ENCODE data around the gene SMIM33. TPM values are rescaled to one million over a fixed set of nuclear protein-coding genes. Genes with fewer than 3 reads are reported as not detected.
A peak's percentile ranks its signal among the peaks of the same experiment; 100 is the strongest.

SMIM33 gene
- total and polyA plus RNA-seq, 9 of the 15 experiments (the other 6 are each of a cell fraction or from before 2014, with no cell fraction given) = not detected

DNA sequence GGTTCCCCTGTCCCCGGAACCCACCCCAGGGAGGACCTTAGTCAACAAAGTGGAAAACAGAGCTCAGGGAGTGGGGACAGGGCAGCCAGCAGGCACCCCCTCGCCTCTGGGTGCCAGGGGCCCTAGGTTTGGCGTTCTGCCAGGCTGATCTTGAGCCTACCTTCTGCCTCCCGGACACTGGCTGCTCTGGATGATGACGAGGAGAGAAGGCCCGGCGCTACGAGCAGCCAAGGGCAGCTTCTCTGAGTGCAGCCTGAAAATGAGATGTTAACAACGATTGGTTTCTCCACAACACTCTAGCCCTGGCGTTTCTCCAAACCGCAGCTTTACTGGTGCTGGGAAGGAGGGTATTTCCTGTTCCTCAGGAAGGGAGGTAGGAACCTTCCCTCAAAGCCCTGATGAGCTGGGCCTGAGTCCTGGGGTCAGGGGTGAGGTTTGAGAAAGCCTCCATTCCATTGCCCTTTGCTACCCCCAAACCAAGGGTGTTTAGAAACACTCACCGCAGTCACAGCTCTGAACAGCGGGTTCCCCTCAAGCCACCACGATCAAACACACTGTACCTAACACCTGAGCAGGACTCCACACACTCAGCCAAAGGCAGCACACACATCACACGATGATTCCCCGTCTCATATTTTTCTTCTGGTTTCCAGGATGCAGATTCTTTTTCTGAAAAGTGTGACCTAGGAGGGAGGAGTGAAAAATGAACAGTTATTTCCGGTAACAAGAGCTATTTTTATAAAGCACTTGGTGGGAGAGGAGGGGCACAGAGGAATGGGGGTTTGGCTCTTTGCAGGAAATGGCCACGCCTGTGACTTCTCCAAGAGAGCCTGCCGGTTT, 11.5 kb downstream of the SMIM33 start, which contains the start of gene STING1 (continued):
- TF ChIP-seq, protein P1, sequence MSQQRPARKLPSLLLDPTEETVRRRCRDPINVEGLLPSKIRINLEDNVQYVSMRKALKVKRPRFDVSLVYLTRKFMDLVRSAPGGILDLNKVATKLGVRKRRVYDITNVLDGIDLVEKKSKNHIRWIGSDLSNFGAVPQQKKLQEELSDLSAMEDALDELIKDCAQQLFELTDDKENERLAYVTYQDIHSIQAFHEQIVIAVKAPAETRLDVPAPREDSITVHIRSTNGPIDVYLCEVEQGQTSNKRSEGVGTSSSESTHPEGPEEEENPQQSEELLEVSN (IDR thresholded peaks at IDR 0.05; ENCODE audit: borderline replicate concordance in 1 of 2, extremely low read depth in 1 of 2, insufficient read depth in 1 of 2, insufficient read length in 1 of 2, low read depth in 1 of 2, low read length in 1 of 2, poor library complexity in 1 of 2, severe bottlenecking in 1 of 2) = peak in 1 of 2 experiments; percentile 29
- TF ChIP-seq SRF (CRISPR knock-in tag; IDR thresholded peaks at IDR 0.05) (peak in 1 of 2 experiments; percentile 37; a peak in 1 of 4 replicates), SMARCE1 (IDR thresholded peaks at IDR 0.05) (0 out of 2 replicates have a peak, but pooled peaks have one; percentile 23), ZNF217 (CRISPR knock-in tag; IDR thresholded peaks at IDR 0.05) (no peak), RHOXF2B (CRISPR knock-in tag; conservative IDR thresholded peaks at IDR 0.05) (no peak), SIRT6 (IDR thresholded peaks at IDR 0.05; ENCODE audit: low read depth, low read length) (no peak), KAT7 (CRISPR knock-in tag; IDR thresholded peaks at IDR 0.05; ENCODE audit: borderline replicate concordance) (no peak), HOXB6 (CRISPR knock-in tag; IDR thresholded peaks at IDR 0.05; ENCODE audit: borderline replicate concordance) (no peak), POLR2A (conservative IDR thresholded peaks at IDR 0.05) (peak; percentile 76), NR3C1 (CRISPR knock-in tag; IDR thresholded peaks at IDR 0.05) (no peak), ZC3H8 (IDR thresholded peaks at IDR 0.05) (no peak)
- TF ChIP-seq, protein P2, sequence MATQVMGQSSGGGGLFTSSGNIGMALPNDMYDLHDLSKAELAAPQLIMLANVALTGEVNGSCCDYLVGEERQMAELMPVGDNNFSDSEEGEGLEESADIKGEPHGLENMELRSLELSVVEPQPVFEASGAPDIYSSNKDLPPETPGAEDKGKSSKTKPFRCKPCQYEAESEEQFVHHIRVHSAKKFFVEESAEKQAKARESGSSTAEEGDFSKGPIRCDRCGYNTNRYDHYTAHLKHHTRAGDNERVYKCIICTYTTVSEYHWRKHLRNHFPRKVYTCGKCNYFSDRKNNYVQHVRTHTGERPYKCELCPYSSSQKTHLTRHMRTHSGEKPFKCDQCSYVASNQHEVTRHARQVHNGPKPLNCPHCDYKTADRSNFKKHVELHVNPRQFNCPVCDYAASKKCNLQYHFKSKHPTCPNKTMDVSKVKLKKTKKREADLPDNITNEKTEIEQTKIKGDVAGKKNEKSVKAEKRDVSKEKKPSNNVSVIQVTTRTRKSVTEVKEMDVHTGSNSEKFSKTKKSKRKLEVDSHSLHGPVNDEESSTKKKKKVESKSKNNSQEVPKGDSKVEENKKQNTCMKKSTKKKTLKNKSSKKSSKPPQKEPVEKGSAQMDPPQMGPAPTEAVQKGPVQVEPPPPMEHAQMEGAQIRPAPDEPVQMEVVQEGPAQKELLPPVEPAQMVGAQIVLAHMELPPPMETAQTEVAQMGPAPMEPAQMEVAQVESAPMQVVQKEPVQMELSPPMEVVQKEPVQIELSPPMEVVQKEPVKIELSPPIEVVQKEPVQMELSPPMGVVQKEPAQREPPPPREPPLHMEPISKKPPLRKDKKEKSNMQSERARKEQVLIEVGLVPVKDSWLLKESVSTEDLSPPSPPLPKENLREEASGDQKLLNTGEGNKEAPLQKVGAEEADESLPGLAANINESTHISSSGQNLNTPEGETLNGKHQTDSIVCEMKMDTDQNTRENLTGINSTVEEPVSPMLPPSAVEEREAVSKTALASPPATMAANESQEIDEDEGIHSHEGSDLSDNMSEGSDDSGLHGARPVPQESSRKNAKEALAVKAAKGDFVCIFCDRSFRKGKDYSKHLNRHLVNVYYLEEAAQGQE (IDR thresholded peaks at IDR 0.05; ENCODE audit: borderline replicate concordance) = no peak
- TF ChIP-seq, protein P2 (CRISPR knock-in tag; IDR thresholded peaks at IDR 0.05; ENCODE audit: low read depth) = 0 out of 2 replicates have a peak, but pooled peaks have one; percentile 39
- TF ChIP-seq, protein P3, sequence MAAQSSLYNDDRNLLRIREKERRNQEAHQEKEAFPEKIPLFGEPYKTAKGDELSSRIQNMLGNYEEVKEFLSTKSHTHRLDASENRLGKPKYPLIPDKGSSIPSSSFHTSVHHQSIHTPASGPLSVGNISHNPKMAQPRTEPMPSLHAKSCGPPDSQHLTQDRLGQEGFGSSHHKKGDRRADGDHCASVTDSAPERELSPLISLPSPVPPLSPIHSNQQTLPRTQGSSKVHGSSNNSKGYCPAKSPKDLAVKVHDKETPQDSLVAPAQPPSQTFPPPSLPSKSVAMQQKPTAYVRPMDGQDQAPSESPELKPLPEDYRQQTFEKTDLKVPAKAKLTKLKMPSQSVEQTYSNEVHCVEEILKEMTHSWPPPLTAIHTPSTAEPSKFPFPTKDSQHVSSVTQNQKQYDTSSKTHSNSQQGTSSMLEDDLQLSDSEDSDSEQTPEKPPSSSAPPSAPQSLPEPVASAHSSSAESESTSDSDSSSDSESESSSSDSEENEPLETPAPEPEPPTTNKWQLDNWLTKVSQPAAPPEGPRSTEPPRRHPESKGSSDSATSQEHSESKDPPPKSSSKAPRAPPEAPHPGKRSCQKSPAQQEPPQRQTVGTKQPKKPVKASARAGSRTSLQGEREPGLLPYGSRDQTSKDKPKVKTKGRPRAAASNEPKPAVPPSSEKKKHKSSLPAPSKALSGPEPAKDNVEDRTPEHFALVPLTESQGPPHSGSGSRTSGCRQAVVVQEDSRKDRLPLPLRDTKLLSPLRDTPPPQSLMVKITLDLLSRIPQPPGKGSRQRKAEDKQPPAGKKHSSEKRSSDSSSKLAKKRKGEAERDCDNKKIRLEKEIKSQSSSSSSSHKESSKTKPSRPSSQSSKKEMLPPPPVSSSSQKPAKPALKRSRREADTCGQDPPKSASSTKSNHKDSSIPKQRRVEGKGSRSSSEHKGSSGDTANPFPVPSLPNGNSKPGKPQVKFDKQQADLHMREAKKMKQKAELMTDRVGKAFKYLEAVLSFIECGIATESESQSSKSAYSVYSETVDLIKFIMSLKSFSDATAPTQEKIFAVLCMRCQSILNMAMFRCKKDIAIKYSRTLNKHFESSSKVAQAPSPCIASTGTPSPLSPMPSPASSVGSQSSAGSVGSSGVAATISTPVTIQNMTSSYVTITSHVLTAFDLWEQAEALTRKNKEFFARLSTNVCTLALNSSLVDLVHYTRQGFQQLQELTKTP (IDR thresholded peaks at IDR 0.05; ENCODE audit: low read depth in 1 of 2, partially characterized antibody in 2 of 2) = peak; percentile 18 to 20

Measured in K562 (cell line).